Spinal cord (tissue), 10 donors: ENCODE measurements around the gene AHSP. TPM values are rescaled to one million over a fixed set of nuclear protein-coding genes. Genes with fewer than 3 reads are reported as not detected.
A peak's percentile ranks its signal among the peaks of the same experiment; 100 is the strongest.
"Not testable (repeated sequence)": the region's sequence is repeated elsewhere in the genome, so short reads cannot be mapped to it uniquely, and the experiment has no call there.

Experiments
- DNase-seq, 6 donors: peaks; one replicate each; pipeline versions ENCODE4 v3.0.0 to v3.0.0-alpha.2; 2013 to 2015; ENCODE audit warnings: low spot score in 6 of 6, low read depth in 4 of 6
- H3K27ac ChIP-seq: one replicate; pipeline ENCODE4 v1.5.1; 2013; ENCODE audit warnings: low read depth, low read length, control low read depth
- H3K27me3 ChIP-seq: one replicate; pipeline ENCODE4 v1.6.1; 2013; ENCODE audit warnings: low read length; ENCODE audit not compliant: control insufficient read depth, insufficient read depth
- H3K36me3 ChIP-seq: one replicate; pipeline ENCODE4 v1.6.1; 2013; ENCODE audit warnings: low read length; ENCODE audit not compliant: control insufficient read depth, insufficient read depth
- H3K4me1 ChIP-seq: one replicate; pipeline ENCODE4 v1.6.1; 2013; ENCODE audit warnings: low read length; ENCODE audit not compliant: control insufficient read depth, insufficient read depth
- H3K4me3 ChIP-seq: one replicate; pipeline ENCODE4 v1.5.1; 2013; ENCODE audit warnings: low read depth, low read length, control low read depth
- H3K9me3 ChIP-seq: one replicate; pipeline ENCODE4 v1.6.1; 2013; ENCODE audit warnings: low read length; ENCODE audit not compliant: control insufficient read depth, insufficient read depth
- WGBS: methylation state at CpG from one replicate; pipeline ENCODE4 v1.1.5; 2013; ENCODE audit warnings: missing lambda C conversion rate; ENCODE audit not compliant: insufficient coverage; 5-methylcytosine and 5-hydroxymethylcytosine counted together
- polyA plus RNA-seq, 2 donors: library from polyadenylated mRNA; unstranded; fragments of 120-200 nt; gene quantifications; one replicate each; pipeline ENCODE4 v1.2.1, GENCODE V29; 2013; ENCODE audit not compliant: insufficient read length in 2 of 2
- total RNA-seq, 2 donors: library from RNA; depleted of rRNA in 1 of 2; stranded (reverse); fragments of 120-200 nt in 1 of 2; fragments of >200 nt in 1 of 2; gene quantifications; one replicate each; pipeline versions ENCODE4 v1.2.3 to v1.2.4, GENCODE V29; 2013 to 2014
- donor health status: healthy.

Gene AHSP
- total and polyA plus RNA-seq, 4 donors: 4.2 to 114 (median 25.9) TPM

GRCh38 chr16:31498493-31498892 is 29.2 kb upstream of the AHSP start:
- WGBS: 96% methylated on average over 6 of the region's 8 CpGs
- DNase-seq: no peak
- no peak overlapping the region for H3K27ac ChIP-seq

GRCh38 chr16:31499928-31500327 is 27.8 kb upstream of the AHSP start:
- Histone ChIP-seq H3K36me3 (peaks cover 58% of the 10 kb centered on the region), H3K9me3 (no peaks in the 10 kb centered on the region), H3K4me3 (no peak overlapping the region), H3K27me3 (no peaks in the 10 kb centered on the region), H3K27ac (no peak overlapping the region), H3K4me1 (no peaks in the 10 kb centered on the region)
- DNase-seq: no peak
- WGBS: 93% methylated on average over 6 of the region's 8 CpGs

More at GRCh38 chr16:31498493-31498892, 29.2 kb upstream of the AHSP start:
- Histone ChIP-seq H3K27me3 (no peaks in the 10 kb centered on the region), H3K4me1 (no peaks in the 10 kb centered on the region), H3K9me3 (no peaks in the 10 kb centered on the region), H3K4me3 (no peak overlapping the region), H3K36me3 (peaks cover 68% of the 10 kb centered on the region)

- Histone ChIP-seq H3K4me3 (no peak overlapping the region), H3K27me3 (no peaks in the 10 kb centered on the region), H3K4me1 (peaks cover under 1% of the 10 kb centered on the region), H3K36me3 (peaks cover 49% of the 10 kb centered on the region), H3K9me3 (no peaks in the 10 kb centered on the region), H3K27ac (no peak overlapping the region)
- DNase-seq: no peak
- WGBS: 72% methylated on average over 3 of the region's 3 CpGs
Observed at GRCh38 chr16:31501226-31501965, 26.3 kb upstream of the AHSP start.

GRCh38 chr16:31501966-31502348 is 25.7 kb upstream of the AHSP start:
- H3K9me3 ChIP-seq: no peaks in the 10 kb centered on the region
- peaks cover 45% of the 10 kb centered on the region for H3K36me3 ChIP-seq
- no peak overlapping the region for H3K4me3 ChIP-seq
- 83% methylated on average over 3 of the region's 4 CpGs for WGBS
- peaks cover 5% of the 10 kb centered on the region for H3K4me1 ChIP-seq
- H3K27me3 ChIP-seq: no peaks in the 10 kb centered on the region
- no peak overlapping the region for H3K27ac ChIP-seq
- no peak for DNase-seq

- Histone ChIP-seq H3K4me3 (no peak overlapping the region), H3K27me3 (no peaks in the 10 kb centered on the region), H3K27ac (no peak overlapping the region), H3K9me3 (no peaks in the 10 kb centered on the region), H3K36me3 (peaks cover 35% of the 10 kb centered on the region), H3K4me1 (peaks cover 12% of the 10 kb centered on the region)
- no peak for DNase-seq
Observed at GRCh38 chr16:31502981-31503380, 24.7 kb upstream of the AHSP start.

GRCh38 chr16:31503555-31503954 is 24.1 kb upstream of the AHSP start:
- not testable (repeated sequence) for H3K9me3 ChIP-seq, H3K4me3 ChIP-seq, H3K27me3 ChIP-seq, DNase-seq, H3K27ac ChIP-seq
- H3K36me3 ChIP-seq: peaks cover 29% of the 10 kb centered on the region
- WGBS: 97% methylated on average over 4 of the region's 8 CpGs
- peaks cover 12% of the 10 kb centered on the region for H3K4me1 ChIP-seq

- peaks cover 12% of the 10 kb centered on the region for H3K4me1 ChIP-seq
- no peak overlapping the region for H3K4me3 ChIP-seq
- peaks cover 23% of the 10 kb centered on the region for H3K36me3 ChIP-seq
- WGBS: 98% methylated on average over 5 of the region's 8 CpGs
- DNase-seq: no peak
- no peak overlapping the region for H3K27ac ChIP-seq
- H3K27me3 ChIP-seq: no peaks in the 10 kb centered on the region
- H3K9me3 ChIP-seq: no peaks in the 10 kb centered on the region
Observed at GRCh38 chr16:31504159-31504558, 23.5 kb upstream of the AHSP start.

- Histone ChIP-seq H3K27me3 (no peaks in the 10 kb centered on the region), H3K36me3 (peaks cover 12% of the 10 kb centered on the region), H3K27ac (no peak overlapping the region), H3K4me3 (no peak overlapping the region), H3K9me3 (no peaks in the 10 kb centered on the region), H3K4me1 (peaks cover 17% of the 10 kb centered on the region)
- DNase-seq: no peak
- WGBS: no CpG with 5 or more reads among the region's 4 CpGs
Observed at GRCh38 chr16:31505483-31505882, 22.2 kb upstream of the AHSP start.

- peaks cover 10% of the 10 kb centered on the region for H3K36me3 ChIP-seq
- H3K4me1 ChIP-seq: peaks cover 17% of the 10 kb centered on the region
- no peaks in the 10 kb centered on the region for H3K9me3 ChIP-seq
- no peak for DNase-seq
- peak overlapping the region; percentile 82 for H3K27ac ChIP-seq
- no peaks in the 10 kb centered on the region for H3K27me3 ChIP-seq
- H3K4me3 ChIP-seq: peak overlapping the region; percentile 77
- 2% methylated on average over 11 of the region's 12 CpGs for WGBS
Observed at GRCh38 chr16:31507617-31507928, 20.1 kb upstream of the AHSP start.

- Histone ChIP-seq H3K4me3 (peak within 1 kb of the TSS; percentile 77), H3K4me1 (peaks cover 17% of the 10 kb centered on the region), H3K27ac (peak within 1 kb of the TSS; percentile 92), H3K9me3 (no peaks in the 10 kb centered on the region), H3K27me3 (no peaks in the 10 kb centered on the region), H3K36me3 (peaks cover 10% of the 10 kb centered on the region)
- DNase-seq: peak; percentile 79 to 97 (median 88)
- under 1% methylated on average over 65 of the region's 65 CpGs for WGBS
Observed at GRCh38 chr16:31507929-31508705, 19.6 kb upstream of the AHSP start, which contains the start of gene RUSF1. Gene RUSF1 (minus strand): TSS chr16:31508391. CDS start chr16:31508373, 18 bp downstream.
